Measurements from ENCODE around the gene MDH1B. TPM values are rescaled to one million over a fixed set of nuclear protein-coding genes. Genes with fewer than 3 reads are reported as not detected.

Gene MDH1B
- total RNA-seq, 1 donor from 2014 or later = 0.49 TPM

DNA sequence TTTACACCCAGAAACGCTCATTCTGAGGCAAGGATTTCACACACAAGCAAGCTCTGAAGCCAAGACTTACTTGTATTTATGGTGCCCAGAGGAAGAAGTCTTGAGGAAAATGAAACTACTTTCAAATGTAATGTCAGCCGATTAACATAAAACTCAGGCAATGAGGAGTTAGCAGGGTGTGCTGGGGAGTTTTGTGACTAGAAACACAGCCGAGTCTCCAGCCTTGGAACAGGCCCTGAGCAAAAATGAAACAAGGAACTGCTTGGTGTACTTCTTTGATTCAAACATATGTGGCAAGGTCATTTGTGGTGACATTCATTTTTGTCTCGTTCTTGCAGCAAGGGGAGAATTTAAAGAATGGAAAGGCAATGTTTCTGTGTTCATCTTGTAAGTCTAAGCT lies 51.4 kb downstream of the MDH1B start:
- intact Hi-C loops (cut with DNase I) = no loop called here
- DNase-seq (ENCODE audit: extremely low spot score in 2 of 2) = no peak
- no peak overlapping the region for H3K27ac ChIP-seq
- TF ChIP-seq POLR2AphosphoS5 (IDR thresholded peaks at IDR 0.05; ENCODE audit: insufficient read depth in 1 of 2, low read depth in 1 of 2) (no peak), POLR2A (IDR thresholded peaks at IDR 0.05) (no peak)
- TF ChIP-seq, protein P1, sequence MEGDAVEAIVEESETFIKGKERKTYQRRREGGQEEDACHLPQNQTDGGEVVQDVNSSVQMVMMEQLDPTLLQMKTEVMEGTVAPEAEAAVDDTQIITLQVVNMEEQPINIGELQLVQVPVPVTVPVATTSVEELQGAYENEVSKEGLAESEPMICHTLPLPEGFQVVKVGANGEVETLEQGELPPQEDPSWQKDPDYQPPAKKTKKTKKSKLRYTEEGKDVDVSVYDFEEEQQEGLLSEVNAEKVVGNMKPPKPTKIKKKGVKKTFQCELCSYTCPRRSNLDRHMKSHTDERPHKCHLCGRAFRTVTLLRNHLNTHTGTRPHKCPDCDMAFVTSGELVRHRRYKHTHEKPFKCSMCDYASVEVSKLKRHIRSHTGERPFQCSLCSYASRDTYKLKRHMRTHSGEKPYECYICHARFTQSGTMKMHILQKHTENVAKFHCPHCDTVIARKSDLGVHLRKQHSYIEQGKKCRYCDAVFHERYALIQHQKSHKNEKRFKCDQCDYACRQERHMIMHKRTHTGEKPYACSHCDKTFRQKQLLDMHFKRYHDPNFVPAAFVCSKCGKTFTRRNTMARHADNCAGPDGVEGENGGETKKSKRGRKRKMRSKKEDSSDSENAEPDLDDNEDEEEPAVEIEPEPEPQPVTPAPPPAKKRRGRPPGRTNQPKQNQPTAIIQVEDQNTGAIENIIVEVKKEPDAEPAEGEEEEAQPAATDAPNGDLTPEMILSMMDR (IDR thresholded peaks at IDR 0.05) = no peak
- H3K27me3 ChIP-seq = no peaks in the 10 kb centered on the region
- no peaks in the 10 kb centered on the region for H3K9me3 ChIP-seq
- H3K4me3 ChIP-seq = no peak overlapping the region
- no peaks in the 10 kb centered on the region for H3K4me1 ChIP-seq
- no peaks in the 10 kb centered on the region for H3K36me3 ChIP-seq

DNA sequence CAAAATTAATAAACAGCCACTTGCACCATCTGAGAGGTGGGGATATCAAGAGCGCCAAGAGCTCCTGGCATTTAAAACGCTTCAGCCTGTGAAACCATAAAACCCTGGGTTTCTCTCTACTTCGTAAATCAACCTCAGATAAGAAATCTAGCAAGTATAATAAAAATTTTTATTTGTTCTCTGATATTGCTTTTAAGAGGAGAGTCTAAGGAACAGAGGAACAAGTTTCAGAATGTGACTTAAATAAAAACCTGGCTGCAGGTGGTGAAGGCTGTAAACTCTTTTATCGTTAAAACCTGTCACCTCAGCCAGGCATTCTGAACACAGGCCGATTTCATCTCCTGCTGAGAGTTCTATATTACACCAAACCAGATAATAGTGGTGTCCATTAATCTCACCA lies 56.8 kb downstream of the MDH1B start:
- H3K4me1 ChIP-seq = no peaks in the 10 kb centered on the region
- H3K27ac ChIP-seq = no peak overlapping the region
- no peaks in the 10 kb centered on the region for H3K9me3 ChIP-seq
- no peak for TF ChIP-seq POLR2A (IDR thresholded peaks at IDR 0.05)
- TF ChIP-seq, protein P1 (IDR thresholded peaks at IDR 0.05) = no peak
- H3K36me3 ChIP-seq = no peaks in the 10 kb centered on the region
- intact Hi-C loops (cut with DNase I) = no loop called here
- H3K27me3 ChIP-seq = no peaks in the 10 kb centered on the region
- no peak overlapping the region for H3K4me3 ChIP-seq
- DNase-seq (ENCODE audit: extremely low spot score in 2 of 2) = no peak

DNA sequence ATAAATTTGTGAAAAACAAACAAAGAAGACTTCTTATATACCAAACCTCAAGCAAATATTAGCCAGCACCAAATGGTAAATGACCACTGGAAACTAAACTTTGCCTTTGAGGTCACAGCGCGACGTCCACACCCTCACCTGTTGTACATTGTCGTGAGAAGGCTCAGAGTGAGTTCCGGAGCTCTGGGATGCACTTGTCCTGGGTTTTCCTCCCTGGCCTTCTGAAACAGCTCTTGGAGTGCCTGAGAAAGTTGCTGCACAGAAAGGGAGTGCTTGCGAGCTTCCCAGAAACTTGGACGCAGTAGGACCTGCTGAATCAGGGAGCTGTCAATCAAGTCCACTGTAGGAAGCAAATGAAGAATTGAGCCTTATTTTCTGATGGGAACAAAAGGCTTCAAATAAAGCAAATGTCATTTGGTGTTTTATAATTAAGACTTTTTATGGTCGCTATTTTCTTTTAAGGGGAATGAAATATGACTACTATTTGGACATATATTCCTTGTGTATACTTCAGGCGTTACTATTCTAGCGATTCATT lies 57.9 kb downstream of the MDH1B start:
- no peaks in the 10 kb centered on the region for H3K27me3 ChIP-seq
- H3K9me3 ChIP-seq = no peaks in the 10 kb centered on the region
- no peak for DNase-seq (ENCODE audit: extremely low spot score in 2 of 2)
- no peak overlapping the region for H3K4me3 ChIP-seq
- no peaks in the 10 kb centered on the region for H3K4me1 ChIP-seq
- H3K36me3 ChIP-seq = no peaks in the 10 kb centered on the region
- no peak overlapping the region for H3K27ac ChIP-seq
- TF ChIP-seq POLR2A (IDR thresholded peaks at IDR 0.05) (no peak), POLR2AphosphoS5 (IDR thresholded peaks at IDR 0.05; ENCODE audit: insufficient read depth in 1 of 2, low read depth in 1 of 2) (no peak)
- TF ChIP-seq, protein P1 (IDR thresholded peaks at IDR 0.05) = no peak
- intact Hi-C loops (cut with DNase I) = no loop called here

DNA sequence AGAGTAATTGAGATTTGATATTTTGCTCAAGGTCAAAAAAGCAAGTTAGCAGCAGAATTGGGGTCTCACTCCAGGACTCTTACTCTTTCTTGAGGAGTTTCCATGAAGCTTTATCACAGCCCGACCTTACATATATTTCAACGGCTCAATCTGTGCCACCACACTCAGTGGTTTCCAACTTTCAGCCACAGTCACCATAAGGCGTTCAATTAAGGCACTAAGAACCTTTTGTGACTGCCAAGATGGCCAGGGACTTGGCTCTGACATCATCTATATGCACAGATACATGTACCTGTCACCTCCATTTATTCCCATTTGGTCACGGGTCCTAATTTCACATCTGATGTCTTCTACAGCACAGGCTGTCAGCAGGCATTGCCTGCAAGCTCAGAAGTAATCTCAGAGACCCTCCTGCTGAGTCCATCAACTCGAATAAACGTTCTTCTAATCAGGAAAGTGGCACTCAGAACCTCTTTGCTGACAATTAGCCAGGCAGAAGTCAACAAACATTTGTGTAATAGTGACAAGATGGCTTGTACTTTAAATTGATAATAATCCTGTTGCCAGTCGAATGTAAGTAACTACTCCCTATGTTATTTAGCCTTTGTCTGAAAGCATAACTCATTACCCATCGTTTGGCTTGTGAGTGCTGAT lies 63.0 kb downstream of the MDH1B start:
- no peak overlapping the region for H3K4me3 ChIP-seq
- H3K4me1 ChIP-seq = no peaks in the 10 kb centered on the region
- intact Hi-C loops (cut with DNase I) = no loop called here
- H3K9me3 ChIP-seq = no peaks in the 10 kb centered on the region
- no peak for TF ChIP-seq POLR2A (IDR thresholded peaks at IDR 0.05)
- no peak for TF ChIP-seq POLR2AphosphoS5 (IDR thresholded peaks at IDR 0.05; ENCODE audit: insufficient read depth in 1 of 2, low read depth in 1 of 2)
- TF ChIP-seq, protein P1 (IDR thresholded peaks at IDR 0.05) = no peak
- H3K27me3 ChIP-seq = no peaks in the 10 kb centered on the region
- no peaks in the 10 kb centered on the region for H3K36me3 ChIP-seq
- no peak overlapping the region for H3K27ac ChIP-seq
- no peak for DNase-seq (ENCODE audit: extremely low spot score in 2 of 2)

GRCh38 chr2:206700156-206700555 lies 65.0 kb downstream of the MDH1B start:
- no peak for DNase-seq (ENCODE audit: extremely low spot score in 2 of 2)
- Histone ChIP-seq H3K9me3 (no peaks in the 10 kb centered on the region), H3K4me1 (no peaks in the 10 kb centered on the region), H3K27me3 (no peaks in the 10 kb centered on the region), H3K4me3 (no peak overlapping the region), H3K27ac (no peak overlapping the region), H3K36me3 (no peaks in the 10 kb centered on the region)
- TF ChIP-seq, protein P1 (IDR thresholded peaks at IDR 0.05) = no peak
- TF ChIP-seq POLR2AphosphoS5 (IDR thresholded peaks at IDR 0.05; ENCODE audit: insufficient read depth in 1 of 2, low read depth in 1 of 2) = no peak
- intact Hi-C loops (cut with DNase I) = no loop called here

Measured in vagina (tissue), 2 donors.